ENCODE measurements around the gene BRCC3. TPM values are rescaled to one million over a fixed set of nuclear protein-coding genes. Genes with fewer than 3 reads are reported as not detected.

The BRCC3 gene
- total RNA-seq, 4 donors from 2014 or later: 8.8 to 16.2 (median 10.4) TPM

DNA sequence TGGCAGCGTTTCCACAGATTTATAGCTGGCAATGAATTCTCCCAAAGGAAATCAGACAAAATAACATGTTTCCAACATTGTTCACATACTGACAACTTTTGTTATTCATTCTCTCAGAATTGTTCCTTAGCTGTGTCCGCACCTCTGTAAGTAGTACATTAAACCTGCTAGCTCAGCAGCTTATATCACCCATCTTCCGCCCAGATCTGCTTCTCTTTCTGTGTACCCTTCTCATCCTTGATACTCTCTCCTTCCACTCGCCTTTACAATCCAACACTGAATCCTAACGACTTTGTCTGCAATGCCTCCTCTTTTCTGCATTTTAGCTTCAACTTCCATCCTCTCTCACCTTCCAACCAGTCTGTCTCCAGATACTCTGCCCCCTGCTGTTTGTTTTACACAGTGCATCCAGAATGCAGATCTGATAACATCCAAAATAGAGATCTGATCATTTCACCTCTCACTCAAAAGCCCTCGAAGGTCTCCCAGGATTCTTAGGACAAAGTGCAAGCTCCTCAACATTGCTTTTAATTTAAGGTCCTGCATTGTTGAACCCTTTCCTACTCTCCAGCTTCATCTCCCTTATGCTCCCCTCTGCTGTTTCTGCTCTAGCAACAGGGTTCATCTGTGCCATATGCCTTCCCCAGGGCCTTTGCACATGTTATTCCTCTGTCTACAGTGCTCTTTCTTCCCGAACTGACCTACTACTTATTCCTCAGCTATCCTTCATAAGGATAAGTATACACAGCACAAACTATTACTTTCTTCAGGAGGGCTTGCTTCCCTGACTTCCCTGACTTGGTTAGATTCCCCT, 77.6 kb downstream of the BRCC3 start:
- DNase-seq (ENCODE audit: low spot score in 2 of 2): no peak
- no peaks in the 10 kb centered on the region for H3K36me3 ChIP-seq
- no peaks in the 10 kb centered on the region for H3K9me3 ChIP-seq

GRCh38 chrX:155169881-155170280, 98.6 kb downstream of the BRCC3 start:
- Histone ChIP-seq H3K4me1 (no peaks in the 10 kb centered on the region), H3K36me3 (no peaks in the 10 kb centered on the region), H3K4me3 (no peak overlapping the region), H3K9me3 (no peaks in the 10 kb centered on the region), H3K27ac (no peak overlapping the region), H3K27me3 (no peaks in the 10 kb centered on the region)
- no peak for TF ChIP-seq POLR2AphosphoS5 (IDR thresholded peaks at IDR 0.05)
- TF ChIP-seq POLR2A (IDR thresholded peaks at IDR 0.05): no peak
- TF ChIP-seq EP300 (IDR thresholded peaks at IDR 0.05): no peak
- TF ChIP-seq, protein P1, sequence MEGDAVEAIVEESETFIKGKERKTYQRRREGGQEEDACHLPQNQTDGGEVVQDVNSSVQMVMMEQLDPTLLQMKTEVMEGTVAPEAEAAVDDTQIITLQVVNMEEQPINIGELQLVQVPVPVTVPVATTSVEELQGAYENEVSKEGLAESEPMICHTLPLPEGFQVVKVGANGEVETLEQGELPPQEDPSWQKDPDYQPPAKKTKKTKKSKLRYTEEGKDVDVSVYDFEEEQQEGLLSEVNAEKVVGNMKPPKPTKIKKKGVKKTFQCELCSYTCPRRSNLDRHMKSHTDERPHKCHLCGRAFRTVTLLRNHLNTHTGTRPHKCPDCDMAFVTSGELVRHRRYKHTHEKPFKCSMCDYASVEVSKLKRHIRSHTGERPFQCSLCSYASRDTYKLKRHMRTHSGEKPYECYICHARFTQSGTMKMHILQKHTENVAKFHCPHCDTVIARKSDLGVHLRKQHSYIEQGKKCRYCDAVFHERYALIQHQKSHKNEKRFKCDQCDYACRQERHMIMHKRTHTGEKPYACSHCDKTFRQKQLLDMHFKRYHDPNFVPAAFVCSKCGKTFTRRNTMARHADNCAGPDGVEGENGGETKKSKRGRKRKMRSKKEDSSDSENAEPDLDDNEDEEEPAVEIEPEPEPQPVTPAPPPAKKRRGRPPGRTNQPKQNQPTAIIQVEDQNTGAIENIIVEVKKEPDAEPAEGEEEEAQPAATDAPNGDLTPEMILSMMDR (IDR thresholded peaks at IDR 0.05): no peak
- no peak for DNase-seq (ENCODE audit: low spot score in 2 of 2)
- WGBS: 13% methylated on average over 2 of the region's 2 CpGs

More for the DNA sequence above, 77.6 kb downstream of the BRCC3 start:
- no peak overlapping the region for H3K4me3 ChIP-seq
- 55% methylated on average over 7 of the region's 7 CpGs for WGBS
- no peak overlapping the region for H3K27ac ChIP-seq
- TF ChIP-seq POLR2AphosphoS5 (IDR thresholded peaks at IDR 0.05): no peak
- no peak for TF ChIP-seq POLR2A (IDR thresholded peaks at IDR 0.05)
- no peak for TF ChIP-seq EP300 (IDR thresholded peaks at IDR 0.05)
- TF ChIP-seq, protein P1 (IDR thresholded peaks at IDR 0.05): no peak
- no peaks in the 10 kb centered on the region for H3K4me1 ChIP-seq
- no peaks in the 10 kb centered on the region for H3K27me3 ChIP-seq

Other genes with a start within 250 kb of the BRCC3 start
- gene SMIM9, start 236.8 kb upstream of the BRCC3 start, total RNA-seq: not detected
- gene F8A1, start 185.2 kb upstream of the BRCC3 start, total RNA-seq: 10 to 100 TPM in 2 of 4 donors, 1 to 10 TPM in 2; 4.4 to 10.8 (median 7.6) TPM
- gene F8, start 48.8 kb upstream of the BRCC3 start, total RNA-seq: 10 to 100 TPM in 1 of 4 donors, 1 to 10 TPM in 3; 5.1 to 15.0 (median 6.7) TPM
- 10 to 100 TPM; 22.9 to 37.9 (median 28.6) TPM for gene FUNDC2, start 44.7 kb upstream of the BRCC3 start, total RNA-seq
- 10 to 100 TPM; 14.4 to 22.8 (median 17.3) TPM for gene CMC4, start 372 bp upstream of the BRCC3 start, total RNA-seq
- gene MTCP1, start 372 bp upstream of the BRCC3 start, total RNA-seq: 1 to 10 TPM; 1.6 to 2.3 (median 1.9) TPM
- gene VBP1, start 145.0 kb downstream of the BRCC3 start, total RNA-seq: 10 to 100 TPM; 10.8 to 26.7 (median 21.8) TPM
- under 1 TPM in 2 of 4 donors, not detected in 2; 0.34 to 0.89 TPM for gene RAB39B, start 193.0 kb downstream of the BRCC3 start, total RNA-seq

Data from suprapubic skin (tissue), 4 donors.